OCI-LY3 (cell line): ENCODE results near the gene STK39.

Source experiments
- H2AFZ ChIP-seq: fragments of 200-600, 300-600 bp; shearing (Covaris generic); 2 replicates; pipeline ENCODE4 v1.6.0; 2014; ENCODE audit warnings: antibody characterized with exemption, low read depth, low read length
- H3K27ac ChIP-seq: fragments of 200-600, 300-600 bp; sonication (generic); 2 replicates; pipeline ENCODE4 v1.5.1; 2014; ENCODE audit warnings: mild to moderate bottlenecking, low read length, moderate library complexity, mixed read lengths
- H3K27me3 ChIP-seq: fragments of 200-600, 300-600 bp; sonication (generic); 2 replicates; pipeline ENCODE4 v1.6.1; 2014; ENCODE audit warnings: low read depth, low read length, mixed read lengths
- H3K36me3 ChIP-seq: fragments of 200-600, 300-600 bp; sonication (generic); replicated peaks from 2 replicates; pipeline ENCODE3; 2014; ENCODE audit warnings: low read depth, low read length, mixed read lengths
- H3K4me1 ChIP-seq: fragments of 300-600, 200-600 bp; sonication (generic); 2 replicates; pipeline ENCODE4 v1.6.1; 2014; ENCODE audit warnings: low read length, mixed read lengths
- H3K4me2 ChIP-seq: fragments of 200-600, 300-600 bp; sonication (generic); 2 replicates; pipeline ENCODE4 v1.6.1; 2014; ENCODE audit warnings: low read length, mixed read lengths
- H3K4me3 ChIP-seq: fragments of 300-600, 200-600 bp; sonication (generic); 2 replicates; pipeline ENCODE4 v1.5.1; 2014; ENCODE audit warnings: antibody characterized with exemption, mild to moderate bottlenecking, low read length, moderate library complexity
- H3K79me2 ChIP-seq: fragments of 300-600, 200-600 bp; shearing (Covaris generic); 2 replicates; pipeline ENCODE4 v1.6.1; 2014; ENCODE audit warnings: mild to moderate bottlenecking, low read length, mixed read lengths
- H3K9ac ChIP-seq: fragments of 300-600, 200-600 bp; shearing (Covaris generic); 2 replicates; pipeline ENCODE4 v1.6.0; 2014; ENCODE audit warnings: mild to moderate bottlenecking, low read length, moderate library complexity
- H3K9me3 ChIP-seq: fragments of 200-600, 300-600 bp; shearing (Covaris generic); 2 replicates; pipeline ENCODE4 v1.6.1; 2014; ENCODE audit warnings: low read length, mixed read lengths; ENCODE audit not compliant: insufficient read depth
- H4K20me1 ChIP-seq: fragments of 200-600, 300-600 bp; sonication (generic); 2 replicates; pipeline ENCODE4 v1.6.1; 2016; ENCODE audit warnings: low read length, mixed read lengths; ENCODE audit not compliant: insufficient read depth
- EZH2phosphoT487 ChIP-seq: fragments of 200-600 bp; shearing (Covaris generic); IDR thresholded peaks from 2 replicates; pipeline ENCODE4 v1.6.1; 2018; ENCODE audit warnings: antibody characterized with exemption, mixed run types, low read depth
- TF ChIP-seq, protein P1 (sequence below): fragments of 200-600, 300-600 bp; sonication (generic); IDR thresholded peaks from 2 replicates; pipeline ENCODE4 v1.5.1; 2014; ENCODE audit warnings: antibody characterized with exemption, low read length, low read depth

Gene STK39

DNA sequence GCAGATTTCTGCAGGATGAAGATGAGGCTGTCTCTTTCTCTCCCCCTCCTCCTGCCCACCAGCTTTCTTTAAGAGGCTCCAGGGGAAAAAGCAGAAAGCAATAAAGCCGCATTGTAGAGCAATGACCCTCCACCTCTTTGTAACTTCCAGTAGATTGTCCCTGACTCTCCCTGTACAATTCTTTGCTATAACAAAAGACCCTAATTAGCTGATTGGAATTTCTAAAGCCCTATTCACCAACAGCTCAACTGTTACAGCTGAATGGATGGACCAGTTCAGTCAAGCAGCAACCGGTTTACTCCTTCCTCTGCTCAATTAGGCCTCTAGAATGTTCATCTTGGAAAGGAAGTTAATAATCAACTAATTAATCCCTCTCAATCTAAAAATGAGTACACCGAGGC is 301.0 kb downstream of the STK39 start:
- Histone ChIP-seq H3K27ac (no peak overlapping the region), H3K9ac (no peak overlapping the region), H2AFZ (no peak overlapping the region), H4K20me1 (no peaks in the 10 kb centered on the region), H3K27me3 (no peaks in the 10 kb centered on the region), H3K4me1 (no peaks in the 10 kb centered on the region), H3K9me3 (no peaks in the 10 kb centered on the region), H3K4me3 (no peak overlapping the region), H3K4me2 (no peak overlapping the region), H3K79me2 (no peaks in the 10 kb centered on the region), H3K36me3 (no peaks in the 10 kb centered on the region)
- TF ChIP-seq, protein P1, sequence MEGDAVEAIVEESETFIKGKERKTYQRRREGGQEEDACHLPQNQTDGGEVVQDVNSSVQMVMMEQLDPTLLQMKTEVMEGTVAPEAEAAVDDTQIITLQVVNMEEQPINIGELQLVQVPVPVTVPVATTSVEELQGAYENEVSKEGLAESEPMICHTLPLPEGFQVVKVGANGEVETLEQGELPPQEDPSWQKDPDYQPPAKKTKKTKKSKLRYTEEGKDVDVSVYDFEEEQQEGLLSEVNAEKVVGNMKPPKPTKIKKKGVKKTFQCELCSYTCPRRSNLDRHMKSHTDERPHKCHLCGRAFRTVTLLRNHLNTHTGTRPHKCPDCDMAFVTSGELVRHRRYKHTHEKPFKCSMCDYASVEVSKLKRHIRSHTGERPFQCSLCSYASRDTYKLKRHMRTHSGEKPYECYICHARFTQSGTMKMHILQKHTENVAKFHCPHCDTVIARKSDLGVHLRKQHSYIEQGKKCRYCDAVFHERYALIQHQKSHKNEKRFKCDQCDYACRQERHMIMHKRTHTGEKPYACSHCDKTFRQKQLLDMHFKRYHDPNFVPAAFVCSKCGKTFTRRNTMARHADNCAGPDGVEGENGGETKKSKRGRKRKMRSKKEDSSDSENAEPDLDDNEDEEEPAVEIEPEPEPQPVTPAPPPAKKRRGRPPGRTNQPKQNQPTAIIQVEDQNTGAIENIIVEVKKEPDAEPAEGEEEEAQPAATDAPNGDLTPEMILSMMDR, result no peak
- TF ChIP-seq EZH2phosphoT487, result no peak

DNA sequence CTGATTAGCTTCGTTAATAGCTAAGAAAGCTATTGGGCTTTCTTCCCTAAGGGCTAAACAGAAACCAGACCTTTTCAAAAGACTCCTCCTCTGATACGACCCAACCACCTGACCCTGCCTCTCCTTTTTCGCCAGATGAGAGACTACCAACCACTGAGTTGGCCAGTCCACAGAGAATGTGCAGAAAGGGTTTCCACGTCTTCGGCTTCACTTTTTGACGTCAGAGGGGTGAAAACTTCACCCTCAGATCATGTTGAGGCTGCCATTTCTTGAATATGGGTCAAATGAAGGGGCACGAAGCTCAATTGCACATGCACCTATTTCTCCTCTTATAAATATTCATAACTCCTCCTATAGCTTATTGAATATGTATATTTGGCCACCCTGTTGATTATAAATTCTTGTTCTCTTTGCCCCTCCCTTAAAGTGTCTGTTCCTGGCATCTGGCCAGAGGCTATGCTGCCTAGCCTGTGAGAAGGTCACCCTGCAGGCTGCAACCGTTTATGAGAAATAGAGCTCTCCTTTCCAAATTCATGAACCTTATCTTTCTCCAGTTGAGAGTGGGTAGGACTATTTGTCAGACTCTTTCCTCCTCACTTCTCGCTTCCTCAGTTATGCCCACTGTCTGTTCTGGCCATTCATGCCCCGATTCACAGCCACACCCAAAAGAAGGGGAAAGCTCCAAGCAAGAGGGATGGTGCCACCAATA is 301.6 kb downstream of the STK39 start:
- Histone ChIP-seq H3K4me3 (no peak overlapping the region), H3K27me3 (no peaks in the 10 kb centered on the region), H3K36me3 (no peaks in the 10 kb centered on the region), H3K4me2 (no peak overlapping the region), H3K27ac (no peak overlapping the region), H3K9ac (no peak overlapping the region), H3K79me2 (no peaks in the 10 kb centered on the region), H4K20me1 (no peaks in the 10 kb centered on the region), H3K9me3 (no peaks in the 10 kb centered on the region), H3K4me1 (no peaks in the 10 kb centered on the region), H2AFZ (no peak overlapping the region)
- no peak for TF ChIP-seq EZH2phosphoT487
- TF ChIP-seq, protein P1, result no peak

DNA sequence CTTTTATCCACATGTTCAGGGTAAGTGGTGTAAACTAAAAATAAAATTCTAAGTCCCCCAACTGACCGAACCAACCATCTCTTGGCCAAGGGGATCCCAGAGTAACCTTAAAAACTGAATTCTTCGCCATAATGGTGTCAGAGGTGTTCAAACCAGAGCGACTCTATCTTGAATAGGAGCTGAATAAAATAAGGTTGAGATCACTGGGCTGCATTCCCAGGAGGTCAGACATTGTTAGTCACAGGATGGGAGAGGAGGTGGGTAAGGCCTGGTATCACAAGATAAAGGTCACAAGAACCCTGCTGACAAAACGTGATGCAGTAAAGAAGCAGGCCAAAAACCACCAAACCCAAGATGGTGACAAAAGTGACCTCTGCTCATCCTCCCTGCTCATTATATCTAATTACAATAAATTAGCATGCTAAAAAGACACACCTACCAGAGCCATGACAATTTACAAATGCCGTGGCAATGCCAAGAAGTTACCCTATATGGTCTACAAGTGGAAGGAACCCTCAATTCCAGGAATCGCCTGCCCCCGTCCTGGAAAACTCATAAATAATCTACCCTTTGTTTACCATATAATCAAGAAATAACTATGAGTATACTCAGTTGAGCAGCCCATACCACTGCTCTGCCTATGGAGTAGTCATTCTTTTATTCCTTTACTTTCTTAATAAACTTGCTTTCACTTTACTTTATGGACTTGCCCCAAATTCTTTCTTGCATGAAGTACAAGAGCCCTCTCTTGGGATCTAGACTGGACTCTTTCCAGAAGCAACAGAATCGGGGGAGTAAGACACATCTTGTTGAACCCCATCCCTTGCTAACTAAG is 302.4 kb downstream of the STK39 start:
- Histone ChIP-seq H2AFZ (no peak overlapping the region), H3K9ac (no peak overlapping the region), H3K27me3 (no peaks in the 10 kb centered on the region; the same call in 1 of the 2 replicates), H4K20me1 (no peaks in the 10 kb centered on the region), H3K27ac (no peak overlapping the region), H3K36me3 (no peaks in the 10 kb centered on the region), H3K9me3 (no peaks in the 10 kb centered on the region), H3K4me2 (no peak overlapping the region), H3K4me1 (no peaks in the 10 kb centered on the region), H3K79me2 (no peaks in the 10 kb centered on the region), H3K4me3 (no peak overlapping the region)
- TF ChIP-seq, protein P1, result no peak
- no peak for TF ChIP-seq EZH2phosphoT487

DNA sequence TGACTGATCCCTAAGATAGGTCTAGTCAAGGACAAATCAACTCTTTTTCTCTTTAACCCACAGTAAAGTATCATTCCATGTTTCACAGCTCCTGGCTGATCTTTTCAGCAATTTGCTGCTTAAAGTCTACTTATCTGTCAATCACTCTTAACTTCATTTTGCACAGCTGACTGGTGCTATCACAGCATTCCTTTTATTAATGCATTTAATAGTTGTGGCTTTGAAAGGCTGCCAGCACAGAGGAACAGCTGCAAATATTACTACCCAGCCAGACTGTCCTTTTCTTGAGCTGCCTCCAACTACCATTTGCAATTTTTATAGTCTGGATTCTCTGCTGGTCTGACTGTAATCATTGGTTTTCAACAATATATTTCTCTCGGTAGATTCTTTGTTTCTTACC is 303.5 kb downstream of the STK39 start:
- Histone ChIP-seq H2AFZ (no peak overlapping the region), H4K20me1 (no peaks in the 10 kb centered on the region), H3K79me2 (no peaks in the 10 kb centered on the region), H3K4me1 (no peaks in the 10 kb centered on the region), H3K27ac (no peak overlapping the region), H3K9ac (no peak overlapping the region), H3K4me3 (no peak overlapping the region), H3K36me3 (no peaks in the 10 kb centered on the region), H3K27me3 (peaks cover 3% of the 10 kb centered on the region; the same call in 1 of the 2 replicates), H3K4me2 (no peak overlapping the region), H3K9me3 (no peaks in the 10 kb centered on the region)
- TF ChIP-seq EZH2phosphoT487, result no peak
- TF ChIP-seq, protein P1, result no peak
